PFSK-1 (cell line): ENCODE data around the gene FH.

Experiments
- FOXP2 ChIP-seq: optimal IDR thresholded peaks from 2 replicates; pipeline ENCODE3; 2011; ENCODE audit warnings: borderline replicate concordance, control low read depth, inconsistent platforms; ENCODE audit not compliant: insufficient read depth; ENCODE audit errors: extremely low read length, extremely low read depth
- POLR2AphosphoS5 ChIP-seq: IDR thresholded peaks from 2 replicates; pipeline ENCODE4 v1.6.1; 2012; ENCODE audit warnings: low read depth, mild to moderate bottlenecking, control low read depth, low read length, moderate library complexity
- SIN3A ChIP-seq: IDR thresholded peaks from 2 replicates; pipeline ENCODE4 v1.6.1; 2012; ENCODE audit warnings: mild to moderate bottlenecking, low read length, moderate library complexity, borderline replicate concordance; ENCODE audit not compliant: insufficient read depth
- TAF1 ChIP-seq: IDR thresholded peaks from 2 replicates; pipeline ENCODE4 v1.6.1; 2012; ENCODE audit warnings: low read length, control low read depth, borderline replicate concordance; ENCODE audit not compliant: insufficient read depth
- TF ChIP-seq, protein P1 (sequence below), 2 experiments: IDR thresholded peaks; 2 replicates each; pipeline versions ENCODE4 v1.6.1 to v1.8.0; 2011 to 2012; ENCODE audit warnings: low read depth in 2 of 2, low read length in 2 of 2, control low read depth in 1 of 2, inconsistent platforms in 1 of 2, mild to moderate bottlenecking in 1 of 2, moderate library complexity in 1 of 2; ENCODE audit not compliant: insufficient read depth in 1 of 2

The FH gene

DNA sequence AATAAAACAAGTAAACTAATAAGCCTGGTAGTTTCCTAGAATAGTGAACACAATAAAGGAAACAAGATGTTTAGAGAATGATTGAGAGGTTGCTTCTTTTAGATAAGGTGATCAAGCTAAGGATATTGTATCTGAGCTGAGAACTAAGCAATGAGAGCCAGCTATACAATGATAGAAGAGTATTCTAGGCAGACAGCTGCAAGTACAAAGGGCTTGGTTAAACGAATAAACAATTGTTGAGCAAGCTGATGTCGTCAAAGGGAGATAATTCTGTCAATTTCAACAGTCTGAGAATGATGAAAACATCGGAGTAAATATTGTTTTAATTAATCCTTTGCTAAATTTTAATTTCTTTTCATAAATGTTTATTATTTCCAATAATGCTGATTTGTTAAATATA, 5.5 kb upstream of the FH start:
- TF ChIP-seq TAF1 = no peak
- TF ChIP-seq, protein P1, sequence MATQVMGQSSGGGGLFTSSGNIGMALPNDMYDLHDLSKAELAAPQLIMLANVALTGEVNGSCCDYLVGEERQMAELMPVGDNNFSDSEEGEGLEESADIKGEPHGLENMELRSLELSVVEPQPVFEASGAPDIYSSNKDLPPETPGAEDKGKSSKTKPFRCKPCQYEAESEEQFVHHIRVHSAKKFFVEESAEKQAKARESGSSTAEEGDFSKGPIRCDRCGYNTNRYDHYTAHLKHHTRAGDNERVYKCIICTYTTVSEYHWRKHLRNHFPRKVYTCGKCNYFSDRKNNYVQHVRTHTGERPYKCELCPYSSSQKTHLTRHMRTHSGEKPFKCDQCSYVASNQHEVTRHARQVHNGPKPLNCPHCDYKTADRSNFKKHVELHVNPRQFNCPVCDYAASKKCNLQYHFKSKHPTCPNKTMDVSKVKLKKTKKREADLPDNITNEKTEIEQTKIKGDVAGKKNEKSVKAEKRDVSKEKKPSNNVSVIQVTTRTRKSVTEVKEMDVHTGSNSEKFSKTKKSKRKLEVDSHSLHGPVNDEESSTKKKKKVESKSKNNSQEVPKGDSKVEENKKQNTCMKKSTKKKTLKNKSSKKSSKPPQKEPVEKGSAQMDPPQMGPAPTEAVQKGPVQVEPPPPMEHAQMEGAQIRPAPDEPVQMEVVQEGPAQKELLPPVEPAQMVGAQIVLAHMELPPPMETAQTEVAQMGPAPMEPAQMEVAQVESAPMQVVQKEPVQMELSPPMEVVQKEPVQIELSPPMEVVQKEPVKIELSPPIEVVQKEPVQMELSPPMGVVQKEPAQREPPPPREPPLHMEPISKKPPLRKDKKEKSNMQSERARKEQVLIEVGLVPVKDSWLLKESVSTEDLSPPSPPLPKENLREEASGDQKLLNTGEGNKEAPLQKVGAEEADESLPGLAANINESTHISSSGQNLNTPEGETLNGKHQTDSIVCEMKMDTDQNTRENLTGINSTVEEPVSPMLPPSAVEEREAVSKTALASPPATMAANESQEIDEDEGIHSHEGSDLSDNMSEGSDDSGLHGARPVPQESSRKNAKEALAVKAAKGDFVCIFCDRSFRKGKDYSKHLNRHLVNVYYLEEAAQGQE (IDR thresholded peaks at IDR 0.05; ENCODE audit: insufficient read depth in 1 of 2, low read depth in 2 of 2, low read length in 2 of 2) = no peak
- no peak for TF ChIP-seq POLR2AphosphoS5
- no peak for TF ChIP-seq SIN3A
- TF ChIP-seq FOXP2 = no peak

- TF ChIP-seq, protein P1 (IDR thresholded peaks at IDR 0.05; ENCODE audit: insufficient read depth in 1 of 2, low read depth in 2 of 2, low read length in 2 of 2) = no peak
- no peak for TF ChIP-seq TAF1
- no peak for TF ChIP-seq FOXP2
- TF ChIP-seq SIN3A = no peak
- TF ChIP-seq POLR2AphosphoS5 = no peak
Observed at GRCh38 chr1:241521718-241522117, 2.2 kb upstream of the FH start.

DNA sequence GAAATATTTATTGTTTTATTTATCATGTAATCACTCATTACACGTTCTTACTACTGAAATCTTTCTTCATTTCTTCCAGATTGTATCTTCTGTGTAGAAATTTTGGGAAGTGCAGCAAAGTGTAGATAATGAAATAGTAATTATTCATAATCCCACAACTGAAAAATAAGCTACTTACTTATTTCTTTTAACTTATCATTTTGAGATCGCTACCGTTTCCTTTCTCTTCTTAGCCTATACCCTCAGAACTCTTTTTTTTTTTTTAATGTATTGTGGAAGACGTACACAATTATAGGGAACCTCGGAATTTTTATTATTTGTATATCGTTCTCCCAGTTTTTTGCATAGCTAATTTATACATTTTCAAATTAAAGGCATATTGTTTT, 518 bp upstream of the FH start:
- no peak for TF ChIP-seq TAF1

DNA sequence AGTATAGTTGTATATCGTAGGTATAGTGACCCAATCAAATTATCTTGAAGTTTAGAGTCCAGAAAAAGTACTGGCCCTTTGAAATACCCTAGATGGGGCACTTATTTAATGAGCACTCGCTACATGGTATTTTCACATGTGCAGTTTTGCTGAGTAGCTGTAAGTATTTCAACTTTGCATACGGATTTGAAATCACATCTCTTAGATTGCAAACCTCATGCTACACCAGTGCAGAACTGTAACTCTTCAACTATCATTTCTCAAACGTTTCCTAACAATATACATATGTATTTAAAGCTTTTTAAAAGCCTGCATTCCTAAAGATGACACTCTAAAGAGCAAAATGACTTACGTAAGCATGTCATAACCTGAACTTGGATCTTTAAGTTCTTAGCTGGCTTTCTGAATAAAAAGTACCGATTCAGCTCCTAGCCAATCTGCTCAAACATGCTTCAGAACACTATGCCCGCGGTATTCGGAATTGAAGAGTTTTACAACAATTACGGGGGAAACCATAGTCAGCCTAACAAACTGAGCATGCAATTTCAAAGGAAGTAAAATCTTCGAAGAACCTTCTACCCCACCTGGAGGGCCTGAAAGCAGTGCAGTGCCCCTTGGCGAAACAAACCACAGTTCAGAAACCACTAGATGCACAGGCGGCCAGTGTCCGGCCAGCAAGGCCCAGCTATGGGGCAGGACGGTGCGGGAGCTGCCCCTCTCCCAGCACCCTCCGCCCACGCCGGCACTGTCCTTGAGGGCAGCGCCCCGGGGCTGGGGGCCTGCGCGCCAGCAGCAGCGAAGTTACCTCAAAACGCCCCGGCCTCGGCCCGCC, 863 bp downstream of the FH start:
- TF ChIP-seq FOXP2 (no peak), SIN3A (no peak)

GRCh38 chr1:241513378-241513777, 6.2 kb downstream of the FH start:
- no peak for TF ChIP-seq TAF1
- TF ChIP-seq, protein P1 (IDR thresholded peaks at IDR 0.05; ENCODE audit: insufficient read depth in 1 of 2, low read depth in 2 of 2, low read length in 2 of 2) = no peak
- TF ChIP-seq FOXP2 = no peak
- TF ChIP-seq SIN3A = no peak
- TF ChIP-seq POLR2AphosphoS5 = no peak

DNA sequence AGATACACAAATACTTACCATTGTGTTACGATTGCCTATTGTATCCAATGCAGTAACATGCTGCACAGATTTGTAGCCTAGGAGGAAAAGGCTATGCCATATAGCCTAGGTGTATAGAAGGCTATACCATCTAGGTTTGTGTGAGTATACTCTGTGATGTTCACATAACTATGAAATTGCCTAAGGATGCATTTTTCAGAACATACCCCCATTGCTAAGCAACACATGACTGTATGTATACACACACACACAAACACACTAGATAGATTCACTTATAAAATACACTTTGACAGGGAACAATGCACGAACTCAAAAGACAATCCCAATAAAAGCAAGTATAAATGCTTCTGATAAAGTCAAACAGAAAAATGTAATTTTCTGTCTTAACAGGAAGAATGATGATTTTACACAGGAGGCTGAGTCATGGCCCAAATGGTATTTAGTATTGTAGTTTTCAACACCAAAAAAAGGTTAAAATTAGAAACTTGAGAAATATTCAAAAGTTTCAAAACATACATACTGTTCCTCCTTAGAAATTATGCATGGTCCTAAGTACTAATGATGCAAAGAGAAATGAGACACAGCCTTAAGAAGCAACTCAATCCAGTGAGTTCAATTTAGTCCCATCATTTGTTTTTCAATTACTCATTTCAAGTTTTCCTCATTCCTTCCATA, 12.2 kb downstream of the FH start:
- TF ChIP-seq POLR2AphosphoS5 (no peak), TAF1 (no peak), SIN3A (no peak), FOXP2 (no peak)
- TF ChIP-seq, protein P1 (IDR thresholded peaks at IDR 0.05; ENCODE audit: insufficient read depth in 1 of 2, low read depth in 2 of 2, low read length in 2 of 2) = no peak
